ENCODE results near the gene ATP6AP2.

The ATP6AP2 gene

DNA sequence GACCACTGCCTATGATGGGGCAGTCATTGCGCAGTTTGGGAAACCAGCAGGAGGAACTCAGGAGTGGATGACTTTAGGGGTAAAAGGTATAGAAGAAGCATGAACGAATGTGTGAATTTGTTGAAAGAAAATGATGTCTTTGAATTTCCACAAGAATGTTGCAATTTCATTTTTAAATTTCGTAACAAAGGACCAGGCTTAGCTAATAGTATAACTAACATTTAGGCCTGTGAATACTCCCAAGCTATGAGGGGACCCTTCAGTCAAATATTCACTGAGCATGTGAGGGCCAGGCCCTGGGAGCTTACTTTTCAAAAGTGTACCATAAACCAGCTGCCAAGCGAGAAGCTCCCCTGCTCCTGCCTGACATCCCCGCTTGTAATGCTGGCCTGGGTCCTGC, 47.7 kb downstream of the ATP6AP2 start:
- Histone ChIP-seq H3K27ac (ENCODE audit: insufficient read depth, low read depth, low read length, poor library complexity, severe bottlenecking) (no peak overlapping the region), H3K4me3 (ENCODE audit: insufficient read depth, low read depth, low read length) (no peak overlapping the region), H3K4me1 (ENCODE audit: control insufficient read depth, insufficient read depth, low read length) (no peaks in the 10 kb centered on the region), H3K36me3 (ENCODE audit: control insufficient read depth, insufficient read depth, low read length) (peaks cover 9% of the 10 kb centered on the region), H3K9me3 (ENCODE audit: control insufficient read depth, low read length) (no peaks in the 10 kb centered on the region), H3K27me3 (ENCODE audit: control insufficient read depth, insufficient read depth, low read length, poor library complexity, severe bottlenecking) (no peaks in the 10 kb centered on the region)
- WGBS, 2 experiments = 95 to 96% methylated on average over 5 of the region's 5 CpGs

- H3K9me3 ChIP-seq (ENCODE audit: control insufficient read depth, low read length) = no peaks in the 10 kb centered on the region
- WGBS, 2 experiments = 95 to 96% methylated on average over 4 of the region's 4 CpGs
- no peak overlapping the region for H3K4me3 ChIP-seq (ENCODE audit: insufficient read depth, low read depth, low read length)
- no peak overlapping the region for H3K27ac ChIP-seq (ENCODE audit: insufficient read depth, low read depth, low read length, poor library complexity, severe bottlenecking)
- H3K36me3 ChIP-seq (ENCODE audit: control insufficient read depth, insufficient read depth, low read length) = peaks cover 9% of the 10 kb centered on the region
- no peaks in the 10 kb centered on the region for H3K4me1 ChIP-seq (ENCODE audit: control insufficient read depth, insufficient read depth, low read length)
- no peaks in the 10 kb centered on the region for H3K27me3 ChIP-seq (ENCODE audit: control insufficient read depth, insufficient read depth, low read length, poor library complexity, severe bottlenecking)
Observed at GRCh38 chrX:40632199-40632598, 51.4 kb downstream of the ATP6AP2 start.

GRCh38 chrX:40637687-40638086, 56.9 kb downstream of the ATP6AP2 start:
- H3K27ac ChIP-seq (ENCODE audit: insufficient read depth, low read depth, low read length, poor library complexity, severe bottlenecking) = no peak overlapping the region
- no peaks in the 10 kb centered on the region for H3K27me3 ChIP-seq (ENCODE audit: control insufficient read depth, insufficient read depth, low read length, poor library complexity, severe bottlenecking)
- 94 to 100% methylated on average over 2 to 3 of the region's 3 CpGs for WGBS, 2 experiments
- no peaks in the 10 kb centered on the region for H3K36me3 ChIP-seq (ENCODE audit: control insufficient read depth, insufficient read depth, low read length)
- H3K4me1 ChIP-seq (ENCODE audit: control insufficient read depth, insufficient read depth, low read length) = no peaks in the 10 kb centered on the region
- no peak overlapping the region for H3K4me3 ChIP-seq (ENCODE audit: insufficient read depth, low read depth, low read length)
- H3K9me3 ChIP-seq (ENCODE audit: control insufficient read depth, low read length) = no peaks in the 10 kb centered on the region

DNA sequence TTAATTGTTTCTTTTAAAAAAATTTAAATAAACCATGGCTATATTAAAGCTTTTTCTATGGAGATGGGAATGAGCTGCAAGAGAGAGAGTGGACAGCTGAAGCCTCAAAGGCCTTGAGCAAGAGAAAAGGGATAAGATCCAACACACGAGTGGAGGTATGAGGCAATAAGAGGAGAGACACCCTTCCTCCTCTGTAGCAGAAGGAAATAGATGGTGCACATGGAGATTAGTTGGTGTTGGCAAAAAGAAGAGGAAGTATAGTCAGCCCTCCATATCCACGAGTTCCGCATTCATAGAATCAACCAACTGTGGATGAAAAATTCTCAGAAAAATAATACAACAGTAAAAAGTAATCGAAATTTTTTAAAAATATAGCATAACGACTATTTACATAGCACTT, 63.4 kb downstream of the ATP6AP2 start:
- WGBS, 2 experiments = 85 to 100% methylated on average over 1 of the region's 5 CpGs
- no peaks in the 10 kb centered on the region for H3K27me3 ChIP-seq (ENCODE audit: control insufficient read depth, insufficient read depth, low read length, poor library complexity, severe bottlenecking)

GRCh38 chrX:40644821-40645358, 64.1 kb downstream of the ATP6AP2 start:
- 88 to 91% methylated on average over 4 of the region's 4 CpGs for WGBS, 2 experiments
- H3K4me3 ChIP-seq (ENCODE audit: insufficient read depth, low read depth, low read length) = no peak overlapping the region
- H3K27ac ChIP-seq (ENCODE audit: insufficient read depth, low read depth, low read length, poor library complexity, severe bottlenecking) = no peak overlapping the region
- H3K4me1 ChIP-seq (ENCODE audit: control insufficient read depth, insufficient read depth, low read length) = no peaks in the 10 kb centered on the region
- no peaks in the 10 kb centered on the region for H3K36me3 ChIP-seq (ENCODE audit: control insufficient read depth, insufficient read depth, low read length)
- no peaks in the 10 kb centered on the region for H3K9me3 ChIP-seq (ENCODE audit: control insufficient read depth, low read length)
- H3K27me3 ChIP-seq (ENCODE audit: control insufficient read depth, insufficient read depth, low read length, poor library complexity, severe bottlenecking) = no peaks in the 10 kb centered on the region

More for the DNA sequence above, 63.4 kb downstream of the ATP6AP2 start:
- H3K36me3 ChIP-seq (ENCODE audit: control insufficient read depth, insufficient read depth, low read length) = no peaks in the 10 kb centered on the region
- no peak overlapping the region for H3K27ac ChIP-seq (ENCODE audit: insufficient read depth, low read depth, low read length, poor library complexity, severe bottlenecking)
- no peaks in the 10 kb centered on the region for H3K9me3 ChIP-seq (ENCODE audit: control insufficient read depth, low read length)
- H3K4me3 ChIP-seq (ENCODE audit: insufficient read depth, low read depth, low read length) = no peak overlapping the region
- no peaks in the 10 kb centered on the region for H3K4me1 ChIP-seq (ENCODE audit: control insufficient read depth, insufficient read depth, low read length)

DNA sequence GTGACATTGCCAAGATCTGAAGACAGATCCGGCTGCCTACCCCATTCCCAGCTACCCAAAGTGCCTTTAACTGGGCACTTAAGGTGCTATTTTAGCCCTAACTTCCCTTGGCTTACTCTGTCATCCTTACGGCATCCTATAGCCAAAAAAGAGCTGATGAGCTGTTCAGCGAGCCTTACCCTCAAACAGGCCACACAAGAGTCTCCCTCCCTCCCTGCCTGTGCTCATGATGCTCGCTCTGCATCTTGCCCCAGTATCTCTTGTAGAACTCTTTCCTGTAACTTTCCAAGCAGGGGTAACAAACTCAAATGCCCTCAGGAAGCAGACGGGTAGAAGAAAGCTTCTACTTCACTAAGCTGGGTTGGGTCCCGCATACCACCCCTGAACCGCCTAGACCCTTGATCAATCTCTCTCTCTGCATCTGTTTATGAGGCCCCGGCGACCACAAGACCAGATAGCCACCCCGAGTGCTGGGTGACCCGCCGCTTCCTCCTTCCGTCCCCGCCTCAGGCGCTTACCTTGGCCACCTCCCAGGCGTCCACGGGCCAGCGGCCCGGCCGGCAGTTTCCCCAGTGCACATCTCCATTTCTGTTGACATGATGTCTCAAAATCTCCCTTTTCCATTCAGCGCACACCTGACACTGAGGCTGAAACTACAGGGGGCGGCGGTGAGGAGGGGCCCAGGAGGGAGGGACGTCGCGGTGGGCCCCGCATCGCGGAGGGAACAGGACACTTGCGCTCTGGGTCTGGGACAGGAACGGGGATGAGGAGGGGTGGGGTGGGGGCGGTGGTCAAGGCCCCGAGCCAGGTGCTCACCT, 65.9 kb downstream of the ATP6AP2 start:
- Histone ChIP-seq H3K4me3 (ENCODE audit: insufficient read depth, low read depth, low read length) (peak overlapping the region; percentile 71), H3K27ac (ENCODE audit: insufficient read depth, low read depth, low read length, poor library complexity, severe bottlenecking) (no peak overlapping the region), H3K36me3 (ENCODE audit: control insufficient read depth, insufficient read depth, low read length) (no peaks in the 10 kb centered on the region), H3K27me3 (ENCODE audit: control insufficient read depth, insufficient read depth, low read length, poor library complexity, severe bottlenecking) (no peaks in the 10 kb centered on the region), H3K9me3 (ENCODE audit: control insufficient read depth, low read length) (no peaks in the 10 kb centered on the region), H3K4me1 (ENCODE audit: control insufficient read depth, insufficient read depth, low read length) (no peaks in the 10 kb centered on the region)
- 5 to 6% methylated on average over 32 to 33 of the region's 33 CpGs for WGBS, 2 experiments

GRCh38 chrX:40647307-40648197, 66.8 kb downstream of the ATP6AP2 start, which contains the start of gene CXorf38:
CXorf38 (minus strand) TSS chrX:40647561; CDS start chrX:40647520, 41 bp downstream.
- Histone ChIP-seq H3K4me3 (ENCODE audit: insufficient read depth, low read depth, low read length) (peak within 1 kb of the TSS; percentile 71), H3K36me3 (ENCODE audit: control insufficient read depth, insufficient read depth, low read length) (no peaks in the 10 kb centered on the region), H3K9me3 (ENCODE audit: control insufficient read depth, low read length) (no peaks in the 10 kb centered on the region), H3K27me3 (ENCODE audit: control insufficient read depth, insufficient read depth, low read length, poor library complexity, severe bottlenecking) (no peaks in the 10 kb centered on the region), H3K4me1 (ENCODE audit: control insufficient read depth, insufficient read depth, low read length) (no peaks in the 10 kb centered on the region), H3K27ac (ENCODE audit: insufficient read depth, low read depth, low read length, poor library complexity, severe bottlenecking) (peak within 1 kb of the TSS; percentile 87)
- WGBS, 2 experiments = 2 to 3% methylated on average over 66 of the region's 66 CpGs

GRCh38 chrX:40651620-40652223, 71.0 kb downstream of the ATP6AP2 start:
- no peaks in the 10 kb centered on the region for H3K36me3 ChIP-seq (ENCODE audit: control insufficient read depth, insufficient read depth, low read length)
- no peak overlapping the region for H3K4me3 ChIP-seq (ENCODE audit: insufficient read depth, low read depth, low read length)
- no peaks in the 10 kb centered on the region for H3K4me1 ChIP-seq (ENCODE audit: control insufficient read depth, insufficient read depth, low read length)
- H3K9me3 ChIP-seq (ENCODE audit: control insufficient read depth, low read length) = no peaks in the 10 kb centered on the region
- H3K27me3 ChIP-seq (ENCODE audit: control insufficient read depth, insufficient read depth, low read length, poor library complexity, severe bottlenecking) = no peaks in the 10 kb centered on the region
- H3K27ac ChIP-seq (ENCODE audit: insufficient read depth, low read depth, low read length, poor library complexity, severe bottlenecking) = no peak overlapping the region
- WGBS, 2 experiments = 0 to 37% methylated on average over 1 to 2 of the region's 3 CpGs

GRCh38 chrX:40652664-40653063, 71.9 kb downstream of the ATP6AP2 start:
- H3K9me3 ChIP-seq (ENCODE audit: control insufficient read depth, low read length) = no peaks in the 10 kb centered on the region
- H3K4me3 ChIP-seq (ENCODE audit: insufficient read depth, low read depth, low read length) = no peak overlapping the region
- WGBS, 2 experiments = no CpG with 5 or more reads among the region's 1 CpG
- no peaks in the 10 kb centered on the region for H3K4me1 ChIP-seq (ENCODE audit: control insufficient read depth, insufficient read depth, low read length)
- H3K27ac ChIP-seq (ENCODE audit: insufficient read depth, low read depth, low read length, poor library complexity, severe bottlenecking) = no peak overlapping the region
- no peaks in the 10 kb centered on the region for H3K36me3 ChIP-seq (ENCODE audit: control insufficient read depth, insufficient read depth, low read length)
- H3K27me3 ChIP-seq (ENCODE audit: control insufficient read depth, insufficient read depth, low read length, poor library complexity, severe bottlenecking) = no peaks in the 10 kb centered on the region

Measured in ectodermal cell (in vitro differentiated cells).